GM23338 (cell line): ENCODE results near the gene CAPN9. TPM values are rescaled to one million over a fixed set of nuclear protein-coding genes. Genes with fewer than 3 reads are reported as not detected.

ENCODE experiments used
- ATAC-seq: fragments of 200-7000 bp; cut with Tn5 transposase; 3 replicates; pipeline ENCODE4 v1.9.1; 2020
- DNase-seq: peaks from one replicate; pipeline ENCODE4 v3.0.0-alpha.2; 2015; ENCODE audit warnings: low spot score
- H2AFZ ChIP-seq: fragments of 200-600 bp; sonication (generic); 2 replicates; pipeline ENCODE4 v1.8.0; 2016; ENCODE audit warnings: antibody characterized with exemption, mild to moderate bottlenecking, moderate library complexity
- H3F3A ChIP-seq: fragments of 200-600 bp; sonication (generic); replicated peaks from 2 replicates; pipeline ENCODE4 v1.8.0; 2017; ENCODE audit warnings: antibody characterized with exemption, mixed run types, low read depth
- H3K27ac ChIP-seq: fragments of 200-600 bp; sonication (generic); 2 replicates; pipeline ENCODE4 v1.6.1; 2016; ENCODE audit warnings: low read depth
- H3K27me3 ChIP-seq: fragments of 200-600 bp; sonication (generic); 2 replicates; pipeline ENCODE4 v1.8.0; 2016; ENCODE audit warnings: mild to moderate bottlenecking, mixed run types, moderate library complexity; ENCODE audit not compliant: insufficient read depth
- H3K36me3 ChIP-seq: fragments of 200-600 bp; sonication (generic); 2 replicates; pipeline ENCODE4 v1.8.0; 2016; ENCODE audit warnings: mild to moderate bottlenecking; ENCODE audit not compliant: insufficient read depth
- H3K4me1 ChIP-seq: fragments of 200-600 bp; sonication (generic); 2 replicates; pipeline ENCODE4 v1.8.0; 2016; ENCODE audit warnings: mild to moderate bottlenecking, moderate library complexity; ENCODE audit not compliant: insufficient read depth
- H3K4me2 ChIP-seq: fragments of 200-600 bp; sonication (generic); 2 replicates; pipeline ENCODE4 v1.7.1; 2017; ENCODE audit warnings: mixed run types
- H3K4me3 ChIP-seq: fragments of 200-600 bp; sonication (generic); 2 replicates; pipeline ENCODE4 v1.6.1; 2016; ENCODE audit warnings: mixed run types
- H3K79me2 ChIP-seq: fragments of 200-600 bp; sonication (generic); replicated peaks from 2 replicates; pipeline ENCODE4 v1.8.0; 2017; ENCODE audit warnings: mild to moderate bottlenecking; ENCODE audit not compliant: insufficient read depth
- H3K9me2 ChIP-seq: fragments of 200-600 bp; sonication (generic); 2 replicates; pipeline ENCODE4 v1.8.0; 2017; ENCODE audit not compliant: insufficient read depth
- H4K20me1 ChIP-seq: fragments of 200-600 bp; sonication (generic); replicated peaks from 2 replicates; pipeline ENCODE4 v1.8.0; 2017; ENCODE audit warnings: mild to moderate bottlenecking; ENCODE audit not compliant: insufficient read depth
- H3K27ac Mint-ChIP-seq: 2 replicates; pipeline ENCODE4 v1.8.0; 2020; ENCODE audit warnings: inconsistent platforms, mild to moderate bottlenecking, moderate library complexity, mixed read lengths
- H3K27me3 Mint-ChIP-seq: 3 replicates; pipeline ENCODE4 v1.8.0; 2022; ENCODE audit warnings: low read depth, mild to moderate bottlenecking, moderate library complexity, mixed read lengths, inconsistent platforms; ENCODE audit not compliant: insufficient read depth, poor library complexity
- H3K36me3 Mint-ChIP-seq: 3 replicates; pipeline ENCODE4 v1.8.0; 2021; ENCODE audit warnings: low read depth, mild to moderate bottlenecking, inconsistent platforms, moderate library complexity, mixed read lengths
- H3K4me1 Mint-ChIP-seq: 3 replicates; pipeline ENCODE4 v1.8.0; 2020; ENCODE audit warnings: mild to moderate bottlenecking, inconsistent platforms, mixed read lengths
- H3K4me3 Mint-ChIP-seq: 3 replicates; pipeline ENCODE4 v1.8.0; 2021; ENCODE audit warnings: moderate library complexity, mild to moderate bottlenecking, inconsistent platforms, mixed read lengths
- H3K9me3 Mint-ChIP-seq: 3 replicates; pipeline ENCODE4 v1.8.0; 2020; ENCODE audit warnings: moderate library complexity, mild to moderate bottlenecking, inconsistent platforms, mixed read lengths
- CREB1 ChIP-seq: fragments of 250-450 bp; sonication (Bioruptor Pico); IDR thresholded peaks from 2 replicates; pipeline ENCODE4 v1.5.0; 2020; ENCODE audit warnings: low read depth, mild to moderate bottlenecking, moderate library complexity
- EZH2 ChIP-seq: fragments of 200-600 bp; sonication (generic); IDR thresholded peaks from one replicate; pipeline ENCODE4 v1.8.0; 2017; ENCODE audit warnings: antibody characterized with exemption, mild to moderate bottlenecking, low read depth; ENCODE audit not compliant: unreplicated experiment
- EZH2phosphoT487 ChIP-seq: fragments of 200-600 bp; sonication (generic); IDR thresholded peaks from one replicate; pipeline ENCODE4 v1.8.1; 2018; ENCODE audit warnings: antibody characterized with exemption; ENCODE audit not compliant: unreplicated experiment
- JUNB ChIP-seq: IDR thresholded peaks from one replicate; pipeline ENCODE4 v1.6.1; 2016; ENCODE audit warnings: antibody characterized with exemption; ENCODE audit not compliant: unreplicated experiment
- NANOG ChIP-seq: IDR thresholded peaks from 2 replicates; pipeline ENCODE4 v1.6.1; 2016; ENCODE audit warnings: antibody characterized with exemption, borderline replicate concordance
- POLR2AphosphoS5 ChIP-seq: IDR thresholded peaks from 2 replicates; pipeline ENCODE4 v1.6.1; 2016; ENCODE audit warnings: antibody characterized with exemption, low read depth
- STAT1 ChIP-seq: IDR thresholded peaks from one replicate; pipeline ENCODE4 v1.6.1; 2016; ENCODE audit warnings: antibody characterized with exemption; ENCODE audit not compliant: unreplicated experiment
- ZNF114 ChIP-seq: fragments of 250-450 bp; sonication (Bioruptor Pico); IDR thresholded peaks from 2 replicates; pipeline ENCODE4 v1.5.0; 2020; ENCODE audit warnings: mild to moderate bottlenecking, moderate library complexity
- ZNF331 ChIP-seq: fragments of 250-450 bp; sonication (Bioruptor Pico); IDR thresholded peaks from 2 replicates; pipeline ENCODE4 v1.5.0; 2020; ENCODE audit warnings: low read depth, mild to moderate bottlenecking, moderate library complexity
- polyA plus RNA-seq: library from polyadenylated mRNA; unstranded; fragments of >200 nt; fragmentation: Nextera tagmentation; extraction: Ambion mirVana; gene quantifications from 2 replicates; pipeline ENCODE4 v1.2.1, GENCODE V29; 2016
- total RNA-seq: library from RNA; depleted of rRNA; stranded (reverse); fragments of >200 nt; shearing (Covaris generic); gene quantifications from 2 replicates; pipeline ENCODE4 v1.2.3, GENCODE V29; 2014
- TF ChIP-seq, protein P1 (sequence below): IDR thresholded peaks from 2 replicates; pipeline ENCODE4 v1.6.1; 2016; ENCODE audit warnings: antibody characterized with exemption
- TF ChIP-seq, protein P2 (sequence below): fragments of 250-450 bp; sonication (Bioruptor Pico); IDR thresholded peaks from 2 replicates; pipeline ENCODE4 v1.5.0; 2020; ENCODE audit warnings: mild to moderate bottlenecking, moderate library complexity
- TF ChIP-seq, protein P3 (sequence below): IDR thresholded peaks from one replicate; pipeline ENCODE4 v1.6.1; 2018; ENCODE audit warnings: antibody characterized with exemption; ENCODE audit not compliant: unreplicated experiment
- TF ChIP-seq, protein P4 (sequence below), 2 experiments: fragments of 200-600 bp in 1 of 2; sonication (generic) in 1 of 2; conservative IDR thresholded peaks; 2 replicates each; pipeline versions ENCODE4 v1.5.1 to v1.6.1; 2016 to 2017; ENCODE audit warnings: antibody characterized with exemption in 2 of 2, low read depth in 2 of 2, mild to moderate bottlenecking in 2 of 2, moderate library complexity in 1 of 2

CAPN9 gene
- total and polyA plus RNA-seq, 2 experiments from 2014 or later, result 0.07 TPM; not detected in 1

DNA sequence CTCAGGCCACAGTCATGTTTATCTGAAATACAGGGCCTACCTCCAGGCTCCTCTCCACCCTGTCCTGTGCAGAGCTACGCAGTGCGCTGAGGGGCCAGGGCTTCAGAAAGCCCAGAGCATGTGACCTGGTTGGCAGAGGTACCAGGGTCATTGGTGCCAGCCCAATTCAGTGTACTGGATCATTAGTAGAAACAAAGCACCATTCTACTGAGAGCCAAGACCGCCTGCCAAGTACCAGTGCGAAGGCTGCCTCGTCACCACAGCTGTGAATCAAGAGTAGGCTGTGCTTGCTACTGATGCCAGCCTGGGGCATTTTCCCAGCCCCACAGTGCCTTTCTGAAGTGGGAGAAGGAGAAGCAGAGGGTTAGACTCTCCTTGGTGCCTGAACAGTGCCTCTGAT lies 59.8 kb downstream of the CAPN9 start:
- Histone ChIP-seq H3K27ac (no peak overlapping the region), H3K4me1 (no peaks in the 10 kb centered on the region), H3F3A (no peaks in the 10 kb centered on the region), H4K20me1 (no peaks in the 10 kb centered on the region), H3K36me3 (no peaks in the 10 kb centered on the region), H2AFZ (no peak overlapping the region), H3K9me2 (no peaks in the 10 kb centered on the region), H3K27me3 (no peaks in the 10 kb centered on the region), H3K4me3 (no peak overlapping the region), H3K79me2 (no peaks in the 10 kb centered on the region), H3K4me2 (no peak overlapping the region)
- TF ChIP-seq NANOG, result no peak
- TF ChIP-seq CREB1, result no peak
- TF ChIP-seq EZH2phosphoT487, result no peak
- no peak for TF ChIP-seq ZNF331 (CRISPR knock-in tag)
- TF ChIP-seq EZH2, result no peak
- TF ChIP-seq, protein P1, sequence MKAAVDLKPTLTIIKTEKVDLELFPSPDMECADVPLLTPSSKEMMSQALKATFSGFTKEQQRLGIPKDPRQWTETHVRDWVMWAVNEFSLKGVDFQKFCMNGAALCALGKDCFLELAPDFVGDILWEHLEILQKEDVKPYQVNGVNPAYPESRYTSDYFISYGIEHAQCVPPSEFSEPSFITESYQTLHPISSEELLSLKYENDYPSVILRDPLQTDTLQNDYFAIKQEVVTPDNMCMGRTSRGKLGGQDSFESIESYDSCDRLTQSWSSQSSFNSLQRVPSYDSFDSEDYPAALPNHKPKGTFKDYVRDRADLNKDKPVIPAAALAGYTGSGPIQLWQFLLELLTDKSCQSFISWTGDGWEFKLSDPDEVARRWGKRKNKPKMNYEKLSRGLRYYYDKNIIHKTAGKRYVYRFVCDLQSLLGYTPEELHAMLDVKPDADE, result no peak
- TF ChIP-seq, protein P2, sequence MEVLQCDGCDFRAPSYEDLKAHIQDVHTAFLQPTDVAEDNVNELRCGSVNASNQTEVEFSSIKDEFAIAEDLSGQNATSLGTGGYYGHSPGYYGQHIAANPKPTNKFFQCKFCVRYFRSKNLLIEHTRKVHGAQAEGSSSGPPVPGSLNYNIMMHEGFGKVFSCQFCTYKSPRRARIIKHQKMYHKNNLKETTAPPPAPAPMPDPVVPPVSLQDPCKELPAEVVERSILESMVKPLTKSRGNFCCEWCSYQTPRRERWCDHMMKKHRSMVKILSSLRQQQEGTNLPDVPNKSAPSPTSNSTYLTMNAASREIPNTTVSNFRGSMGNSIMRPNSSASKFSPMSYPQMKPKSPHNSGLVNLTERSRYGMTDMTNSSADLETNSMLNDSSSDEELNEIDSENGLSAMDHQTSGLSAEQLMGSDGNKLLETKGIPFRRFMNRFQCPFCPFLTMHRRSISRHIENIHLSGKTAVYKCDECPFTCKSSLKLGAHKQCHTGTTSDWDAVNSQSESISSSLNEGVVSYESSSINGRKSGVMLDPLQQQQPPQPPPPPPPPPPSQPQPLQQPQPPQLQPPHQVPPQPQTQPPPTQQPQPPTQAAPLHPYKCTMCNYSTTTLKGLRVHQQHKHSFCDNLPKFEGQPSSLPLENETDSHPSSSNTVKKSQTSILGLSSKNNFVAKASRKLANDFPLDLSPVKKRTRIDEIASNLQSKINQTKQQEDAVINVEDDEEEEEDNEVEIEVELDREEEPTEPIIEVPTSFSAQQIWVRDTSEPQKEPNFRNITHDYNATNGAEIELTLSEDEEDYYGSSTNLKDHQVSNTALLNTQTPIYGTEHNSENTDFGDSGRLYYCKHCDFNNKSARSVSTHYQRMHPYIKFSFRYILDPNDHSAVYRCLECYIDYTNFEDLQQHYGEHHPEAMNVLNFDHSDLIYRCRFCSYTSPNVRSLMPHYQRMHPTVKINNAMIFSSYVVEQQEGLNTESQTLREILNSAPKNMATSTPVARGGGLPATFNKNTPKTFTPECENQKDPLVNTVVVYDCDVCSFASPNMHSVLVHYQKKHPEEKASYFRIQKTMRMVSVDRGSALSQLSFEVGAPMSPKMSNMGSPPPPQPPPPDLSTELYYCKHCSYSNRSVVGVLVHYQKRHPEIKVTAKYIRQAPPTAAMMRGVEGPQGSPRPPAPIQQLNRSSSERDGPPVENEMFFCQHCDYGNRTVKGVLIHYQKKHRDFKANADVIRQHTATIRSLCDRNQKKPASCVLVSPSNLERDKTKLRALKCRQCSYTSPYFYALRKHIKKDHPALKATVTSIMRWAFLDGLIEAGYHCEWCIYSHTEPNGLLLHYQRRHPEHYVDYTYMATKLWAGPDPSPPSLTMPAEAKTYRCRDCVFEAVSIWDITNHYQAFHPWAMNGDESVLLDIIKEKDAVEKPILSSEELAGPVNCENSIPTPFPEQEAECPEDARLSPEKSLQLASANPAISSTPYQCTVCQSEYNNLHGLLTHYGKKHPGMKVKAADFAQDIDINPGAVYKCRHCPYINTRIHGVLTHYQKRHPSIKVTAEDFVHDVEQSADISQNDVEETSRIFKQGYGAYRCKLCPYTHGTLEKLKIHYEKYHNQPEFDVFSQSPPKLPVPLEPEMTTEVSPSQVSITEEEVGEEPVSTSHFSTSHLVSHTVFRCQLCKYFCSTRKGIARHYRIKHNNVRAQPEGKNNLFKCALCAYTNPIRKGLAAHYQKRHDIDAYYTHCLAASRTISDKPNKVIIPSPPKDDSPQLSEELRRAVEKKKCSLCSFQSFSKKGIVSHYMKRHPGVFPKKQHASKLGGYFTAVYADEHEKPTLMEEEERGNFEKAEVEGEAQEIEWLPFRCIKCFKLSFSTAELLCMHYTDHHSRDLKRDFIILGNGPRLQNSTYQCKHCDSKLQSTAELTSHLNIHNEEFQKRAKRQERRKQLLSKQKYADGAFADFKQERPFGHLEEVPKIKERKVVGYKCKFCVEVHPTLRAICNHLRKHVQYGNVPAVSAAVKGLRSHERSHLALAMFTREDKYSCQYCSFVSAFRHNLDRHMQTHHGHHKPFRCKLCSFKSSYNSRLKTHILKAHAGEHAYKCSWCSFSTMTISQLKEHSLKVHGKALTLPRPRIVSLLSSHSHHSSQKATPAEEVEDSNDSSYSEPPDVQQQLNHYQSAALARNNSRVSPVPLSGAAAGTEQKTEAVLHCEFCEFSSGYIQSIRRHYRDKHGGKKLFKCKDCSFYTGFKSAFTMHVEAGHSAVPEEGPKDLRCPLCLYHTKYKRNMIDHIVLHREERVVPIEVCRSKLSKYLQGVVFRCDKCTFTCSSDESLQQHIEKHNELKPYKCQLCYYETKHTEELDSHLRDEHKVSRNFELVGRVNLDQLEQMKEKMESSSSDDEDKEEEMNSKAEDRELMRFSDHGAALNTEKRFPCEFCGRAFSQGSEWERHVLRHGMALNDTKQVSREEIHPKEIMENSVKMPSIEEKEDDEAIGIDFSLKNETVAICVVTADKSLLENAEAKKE (CRISPR knock-in tag), result no peak
- TF ChIP-seq, protein P3, sequence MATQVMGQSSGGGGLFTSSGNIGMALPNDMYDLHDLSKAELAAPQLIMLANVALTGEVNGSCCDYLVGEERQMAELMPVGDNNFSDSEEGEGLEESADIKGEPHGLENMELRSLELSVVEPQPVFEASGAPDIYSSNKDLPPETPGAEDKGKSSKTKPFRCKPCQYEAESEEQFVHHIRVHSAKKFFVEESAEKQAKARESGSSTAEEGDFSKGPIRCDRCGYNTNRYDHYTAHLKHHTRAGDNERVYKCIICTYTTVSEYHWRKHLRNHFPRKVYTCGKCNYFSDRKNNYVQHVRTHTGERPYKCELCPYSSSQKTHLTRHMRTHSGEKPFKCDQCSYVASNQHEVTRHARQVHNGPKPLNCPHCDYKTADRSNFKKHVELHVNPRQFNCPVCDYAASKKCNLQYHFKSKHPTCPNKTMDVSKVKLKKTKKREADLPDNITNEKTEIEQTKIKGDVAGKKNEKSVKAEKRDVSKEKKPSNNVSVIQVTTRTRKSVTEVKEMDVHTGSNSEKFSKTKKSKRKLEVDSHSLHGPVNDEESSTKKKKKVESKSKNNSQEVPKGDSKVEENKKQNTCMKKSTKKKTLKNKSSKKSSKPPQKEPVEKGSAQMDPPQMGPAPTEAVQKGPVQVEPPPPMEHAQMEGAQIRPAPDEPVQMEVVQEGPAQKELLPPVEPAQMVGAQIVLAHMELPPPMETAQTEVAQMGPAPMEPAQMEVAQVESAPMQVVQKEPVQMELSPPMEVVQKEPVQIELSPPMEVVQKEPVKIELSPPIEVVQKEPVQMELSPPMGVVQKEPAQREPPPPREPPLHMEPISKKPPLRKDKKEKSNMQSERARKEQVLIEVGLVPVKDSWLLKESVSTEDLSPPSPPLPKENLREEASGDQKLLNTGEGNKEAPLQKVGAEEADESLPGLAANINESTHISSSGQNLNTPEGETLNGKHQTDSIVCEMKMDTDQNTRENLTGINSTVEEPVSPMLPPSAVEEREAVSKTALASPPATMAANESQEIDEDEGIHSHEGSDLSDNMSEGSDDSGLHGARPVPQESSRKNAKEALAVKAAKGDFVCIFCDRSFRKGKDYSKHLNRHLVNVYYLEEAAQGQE, result no peak
- TF ChIP-seq JUNB, result no peak
- TF ChIP-seq, protein P4, sequence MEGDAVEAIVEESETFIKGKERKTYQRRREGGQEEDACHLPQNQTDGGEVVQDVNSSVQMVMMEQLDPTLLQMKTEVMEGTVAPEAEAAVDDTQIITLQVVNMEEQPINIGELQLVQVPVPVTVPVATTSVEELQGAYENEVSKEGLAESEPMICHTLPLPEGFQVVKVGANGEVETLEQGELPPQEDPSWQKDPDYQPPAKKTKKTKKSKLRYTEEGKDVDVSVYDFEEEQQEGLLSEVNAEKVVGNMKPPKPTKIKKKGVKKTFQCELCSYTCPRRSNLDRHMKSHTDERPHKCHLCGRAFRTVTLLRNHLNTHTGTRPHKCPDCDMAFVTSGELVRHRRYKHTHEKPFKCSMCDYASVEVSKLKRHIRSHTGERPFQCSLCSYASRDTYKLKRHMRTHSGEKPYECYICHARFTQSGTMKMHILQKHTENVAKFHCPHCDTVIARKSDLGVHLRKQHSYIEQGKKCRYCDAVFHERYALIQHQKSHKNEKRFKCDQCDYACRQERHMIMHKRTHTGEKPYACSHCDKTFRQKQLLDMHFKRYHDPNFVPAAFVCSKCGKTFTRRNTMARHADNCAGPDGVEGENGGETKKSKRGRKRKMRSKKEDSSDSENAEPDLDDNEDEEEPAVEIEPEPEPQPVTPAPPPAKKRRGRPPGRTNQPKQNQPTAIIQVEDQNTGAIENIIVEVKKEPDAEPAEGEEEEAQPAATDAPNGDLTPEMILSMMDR (conservative IDR thresholded peaks at IDR 0.05; ENCODE audit: low read depth in 2 of 2), result no peak
- TF ChIP-seq STAT1, result no peak
- no peak for TF ChIP-seq POLR2AphosphoS5
- TF ChIP-seq ZNF114 (CRISPR knock-in tag), result no peak
- peaks cover 3% of the 10 kb centered on the region for H3K27me3 Mint-ChIP-seq
- H3K9me3 Mint-ChIP-seq, result no peaks in the 10 kb centered on the region
- H3K36me3 Mint-ChIP-seq, result no peaks in the 10 kb centered on the region
- ATAC-seq (no peak), DNase-seq (no peak)
- no peak overlapping the region for H3K4me3 Mint-ChIP-seq
- no peaks in the 10 kb centered on the region for H3K4me1 Mint-ChIP-seq
- no peak overlapping the region for H3K27ac Mint-ChIP-seq
